HG02884 (cell line): ENCODE measurements around the gene VAV2.

Experiments
- ATAC-seq: cut with Tn5 transposase; IDR thresholded peaks from one replicate; pipeline ENCODE4 v1.9.1; 2021; ENCODE audit warnings: mild to moderate bottlenecking, moderate library complexity; ENCODE audit not compliant: unreplicated experiment

The VAV2 gene

DNA sequence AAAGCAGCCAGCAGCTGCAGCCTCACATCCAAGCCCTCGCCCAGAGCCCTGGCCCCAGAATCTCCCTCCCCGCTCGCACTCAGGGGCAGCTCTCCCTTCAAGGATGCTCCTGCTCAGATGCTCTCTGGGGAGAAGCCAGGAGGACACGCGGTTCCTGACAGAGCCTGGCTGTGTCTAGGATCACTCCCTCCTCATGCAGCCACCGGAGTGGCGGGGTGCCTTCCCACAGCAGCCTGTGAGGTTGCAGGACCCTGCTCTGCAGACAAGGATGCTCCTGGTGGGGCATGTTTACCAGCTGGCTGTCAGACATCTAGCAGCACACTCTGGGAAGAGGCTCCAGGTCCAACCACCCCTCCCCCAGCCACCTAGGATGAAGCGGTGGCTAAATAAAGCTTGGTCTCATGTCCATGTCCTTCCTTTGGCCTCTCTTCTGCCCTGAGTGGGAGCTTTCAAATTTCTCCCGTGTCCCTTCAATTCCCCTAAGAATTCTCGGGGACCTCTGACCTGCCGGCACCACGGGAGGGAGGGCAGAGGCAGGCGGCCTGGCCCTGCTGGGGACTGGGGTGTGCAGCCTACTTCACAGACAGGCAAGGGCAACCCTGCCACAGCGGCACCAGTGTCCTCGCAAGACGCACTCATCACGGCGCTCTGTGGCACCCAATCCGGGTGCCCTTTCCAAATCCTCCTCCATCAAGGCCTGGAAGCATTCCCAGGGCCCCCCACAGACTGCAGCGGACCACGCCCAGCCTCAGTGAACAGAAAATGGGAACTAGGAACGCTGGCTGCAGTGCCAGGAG is 165.6 kb downstream of the VAV2 start:
- no peak for ATAC-seq

DNA sequence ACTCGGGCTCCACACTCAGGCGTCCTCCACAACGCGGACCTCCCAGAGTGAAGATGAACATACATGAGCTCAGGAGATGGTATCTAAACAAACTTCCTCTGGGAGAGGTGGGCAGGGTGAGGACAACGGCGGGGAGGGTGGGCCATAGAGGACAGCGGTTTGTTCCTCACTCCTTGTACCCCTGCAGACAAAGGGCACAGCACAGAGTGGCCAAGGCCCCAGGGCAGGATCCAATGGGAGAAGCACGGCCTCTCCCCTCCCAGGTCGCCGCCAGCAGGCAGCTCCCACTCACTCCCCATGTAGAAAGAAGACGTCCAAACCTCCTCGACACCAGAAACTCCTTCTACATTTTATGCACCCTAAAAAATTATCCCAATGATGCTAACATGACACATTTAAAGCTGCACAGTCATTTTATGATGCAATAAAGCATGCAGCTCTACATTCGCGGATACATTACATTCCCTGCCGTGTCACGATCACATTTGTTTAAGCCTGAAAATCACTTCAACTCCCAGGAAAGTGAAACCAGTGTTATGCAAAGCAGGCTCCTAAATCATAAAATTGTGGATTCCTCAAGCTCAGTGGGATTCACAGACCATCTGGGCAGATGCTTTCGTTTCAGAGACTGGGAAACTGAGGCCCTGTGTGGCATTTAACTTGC is 166.4 kb downstream of the VAV2 start:
- ATAC-seq = no peak

- no peak for ATAC-seq
These were observed 167.3 kb downstream of the VAV2 start for GRCh38 chr9:133824802-133825186.

GRCh38 chr9:133824106-133824801 is 167.9 kb downstream of the VAV2 start:
- ATAC-seq = no peak

GRCh38 chr9:133823189-133824105 is 168.7 kb downstream of the VAV2 start:
- ATAC-seq = no peak

- no peak for ATAC-seq
These were observed 169.6 kb downstream of the VAV2 start for GRCh38 chr9:133822430-133823065.

DNA sequence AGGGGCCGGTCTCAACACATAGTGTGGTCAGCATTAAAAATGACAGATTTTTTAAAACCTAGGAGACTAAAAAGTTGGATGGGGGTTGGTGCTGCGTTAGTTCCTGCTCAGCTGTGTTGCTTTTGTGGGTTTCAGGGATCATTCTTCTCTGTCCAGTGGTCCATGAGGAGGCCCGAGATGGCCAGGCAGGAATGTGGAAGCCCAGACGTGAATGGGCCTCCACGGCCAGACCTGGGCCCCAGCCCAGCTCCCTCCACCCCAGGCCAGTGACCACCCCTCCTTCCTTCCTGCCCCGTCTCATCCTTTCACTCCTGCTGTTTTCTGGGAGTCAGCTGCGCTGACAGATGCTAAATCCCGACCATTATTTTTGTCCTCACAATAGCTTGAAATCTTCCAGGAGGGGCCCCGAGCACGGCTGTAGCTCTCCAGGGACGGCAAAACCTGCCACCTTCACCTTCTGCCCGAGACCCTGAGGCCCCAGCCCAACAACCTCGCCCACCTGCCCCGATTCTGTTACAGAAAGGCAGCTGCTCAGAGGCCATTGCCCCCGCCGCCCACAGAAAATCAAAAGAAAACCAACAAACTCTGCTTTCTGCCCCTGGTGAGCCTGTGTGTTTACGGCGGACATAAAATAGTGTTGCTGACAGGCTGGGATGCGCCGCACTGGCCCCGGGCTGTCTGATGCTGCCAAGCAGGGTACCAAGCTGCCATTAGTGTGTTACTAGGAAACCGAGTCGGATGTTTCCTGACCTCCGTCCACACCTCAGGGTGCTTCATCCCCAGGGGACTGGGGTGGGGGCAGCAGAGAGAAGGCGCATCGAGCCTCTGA is 170.3 kb downstream of the VAV2 start:
- ATAC-seq = no peak

GRCh38 chr9:133819923-133820322 is 172.2 kb downstream of the VAV2 start:
- no peak for ATAC-seq

GRCh38 chr9:133818444-133818843 is 173.7 kb downstream of the VAV2 start:
- ATAC-seq = no peak

DNA sequence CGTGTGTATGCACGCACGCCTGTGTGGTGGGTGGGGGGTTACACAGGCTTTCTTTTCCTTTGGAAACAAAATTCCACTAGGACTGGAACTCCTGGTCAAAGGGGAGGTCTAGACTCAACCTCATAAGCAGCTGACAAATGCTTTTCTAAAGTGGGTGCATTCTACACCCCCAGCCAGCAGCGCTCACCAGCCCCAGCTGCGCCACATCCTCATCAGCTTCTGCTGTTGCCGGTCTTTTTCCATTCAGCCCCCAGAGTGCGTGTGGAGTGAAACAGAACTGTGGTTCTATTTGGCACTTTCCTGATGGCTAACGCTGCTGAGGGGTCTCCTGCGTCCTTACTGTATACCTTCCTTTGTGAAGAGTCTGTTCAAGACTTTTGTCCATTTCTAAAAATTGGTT is 176.3 kb downstream of the VAV2 start:
- no peak for ATAC-seq

DNA sequence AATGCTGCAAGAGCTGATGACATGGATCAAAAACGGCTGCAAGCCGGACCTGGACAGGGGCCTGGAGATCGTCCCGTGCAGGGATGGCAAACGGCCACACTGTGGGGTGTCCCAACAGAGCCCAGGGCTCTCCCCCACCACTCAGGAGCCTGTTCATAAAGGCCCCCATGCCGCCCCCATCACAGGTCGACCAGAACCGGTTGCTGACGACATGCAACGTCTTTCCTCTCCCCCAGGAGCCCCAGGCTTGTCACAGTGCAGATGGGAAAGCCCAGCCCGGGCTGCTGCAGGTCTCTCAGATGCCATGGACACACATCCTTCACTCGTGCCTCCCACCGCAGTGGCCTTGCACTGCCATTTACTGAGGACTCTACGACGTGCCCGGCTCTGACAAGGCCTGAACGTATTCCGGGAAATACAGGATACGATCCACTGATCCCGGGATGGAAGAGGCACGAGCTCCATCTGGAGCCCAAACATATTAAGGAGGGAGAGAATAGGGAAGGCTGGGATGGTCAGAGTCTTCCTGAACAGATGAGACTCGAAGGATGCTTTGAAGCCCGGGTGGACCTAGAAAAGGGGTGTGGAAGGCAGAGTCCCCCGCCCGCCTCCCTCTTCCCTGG is 177.4 kb downstream of the VAV2 start:
- ATAC-seq = no peak

GRCh38 chr9:133813749-133814585 is 178.2 kb downstream of the VAV2 start:
- ATAC-seq = no peak

DNA sequence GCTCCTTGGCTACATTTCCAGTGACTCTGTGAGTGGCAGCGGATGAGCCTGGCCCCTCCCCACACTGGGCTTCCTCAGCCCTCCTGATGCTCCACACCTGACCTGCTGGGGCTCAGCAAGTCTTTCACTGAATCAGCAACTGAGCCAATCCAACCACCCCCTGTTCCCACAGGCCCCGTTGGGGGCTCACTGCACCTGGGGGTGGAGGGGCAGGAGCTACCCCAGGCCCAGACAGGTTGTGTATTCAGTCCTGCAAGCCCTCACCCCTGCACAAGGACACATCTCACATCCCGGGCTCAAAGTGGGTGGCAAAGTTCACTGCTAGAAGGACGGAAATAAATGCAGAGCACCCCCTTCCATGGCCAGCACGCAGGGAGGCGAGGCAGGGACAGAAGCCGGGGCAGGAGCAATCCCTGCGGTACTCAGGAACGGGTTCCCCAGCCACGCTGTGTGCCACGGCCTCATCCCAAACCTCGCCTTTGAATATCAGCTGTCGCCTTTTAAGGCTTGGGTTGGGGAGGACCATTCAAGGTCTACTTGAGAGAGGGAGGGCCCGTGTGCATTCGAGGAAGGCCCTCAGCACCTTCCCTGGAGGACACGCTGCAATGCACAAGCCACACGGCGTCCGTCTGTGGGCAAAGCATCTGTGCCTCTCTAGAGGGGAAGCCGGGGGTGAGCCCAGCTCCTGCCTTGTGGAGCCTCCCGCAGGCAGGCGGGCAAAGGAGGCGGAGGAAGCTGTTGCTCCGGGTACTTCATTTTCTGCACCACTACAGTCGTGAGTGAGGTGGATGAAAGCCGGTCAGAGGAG is 179.0 kb downstream of the VAV2 start:
- no peak for ATAC-seq

GRCh38 chr9:133812077-133812868 is 179.9 kb downstream of the VAV2 start:
- no peak for ATAC-seq

DNA sequence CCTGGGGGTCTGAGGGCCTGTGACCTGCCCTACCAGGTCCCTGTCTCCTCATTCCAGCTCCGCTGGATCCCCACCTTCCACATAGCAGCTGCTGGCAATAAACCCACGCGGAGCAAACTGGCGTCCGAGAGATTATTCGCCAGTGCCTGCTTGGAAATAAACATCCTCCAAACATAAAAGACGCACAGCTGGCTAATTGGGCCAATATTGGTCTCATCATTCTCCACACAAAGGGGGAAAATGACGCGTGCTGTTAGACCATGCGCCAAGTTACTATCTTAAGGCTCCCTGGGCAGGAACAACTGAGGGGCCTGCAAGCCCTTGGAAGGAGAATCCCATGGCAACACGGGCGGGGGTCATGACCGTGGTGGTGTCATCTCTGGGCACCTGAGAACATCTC is 180.7 kb downstream of the VAV2 start:
- ATAC-seq = no peak

GRCh38 chr9:133810556-133811195 is 181.4 kb downstream of the VAV2 start:
- no peak for ATAC-seq
